AG04450 (cell line): ENCODE measurements around the gene HTR3A. TPM values are rescaled to one million over a fixed set of nuclear protein-coding genes. Genes with fewer than 3 reads are reported as not detected.

Experiments
- CTCF ChIA-PET: fragments of 300-600, 350-600 bp; formaldehyde crosslinking; extraction: SDS; loops from one replicate; lab custom pipeline; 2022; ENCODE audit warnings: antibody characterized with exemption, inconsistent platforms; lab: Charles Lee
- POLR2A ChIA-PET: fragments of 350-600 bp; formaldehyde crosslinking; extraction: SDS; loops from one replicate; lab custom pipeline; 2021; ENCODE audit warnings: antibody characterized with exemption, inconsistent platforms; lab: Yijun Ruan, JAX
- DNase-seq: peaks from one replicate; pipeline ENCODE4 v3.0.0-alpha.2; 2011; ENCODE audit warnings: low read depth, low spot score
- H3K27ac ChIP-seq: one replicate; pipeline ENCODE4 v1.5.1; 2012; ENCODE audit warnings: low read depth, low read length, control low read depth
- H3K27me3 ChIP-seq: one replicate; pipeline ENCODE4 v1.6.0; 2012; ENCODE audit warnings: low read length; ENCODE audit not compliant: control insufficient read depth, insufficient read depth
- H3K4me3 ChIP-seq: 2 replicates; pipeline ENCODE4 v1.5.1; 2011; ENCODE audit warnings: mild to moderate bottlenecking, low read depth, low read length, control low read depth
- H3K9me3 ChIP-seq: 2 replicates; pipeline ENCODE4 v1.5.1; 2012; ENCODE audit warnings: low read length; ENCODE audit not compliant: control insufficient read depth, insufficient read depth
- CTCF ChIP-seq: IDR thresholded peaks from 2 replicates; pipeline ENCODE4 v1.5.1; 2011; ENCODE audit warnings: low read depth, low read length, control low read depth, inconsistent platforms
- polyA plus RNA-seq: library from polyadenylated mRNA; depleted of rRNA; stranded (reverse); fragments of >200 nt; gene quantifications from 2 replicates; pipeline ENCODE4 v1.2.3, GENCODE V29; 2011

Gene HTR3A
- polyA plus RNA-seq, 1 experiment, result not detected

- POLR2A ChIA-PET, result no interaction called here
- H3K4me3 ChIP-seq, result no peak overlapping the region
- no peaks in the 10 kb centered on the region for H3K9me3 ChIP-seq
- no peak for TF ChIP-seq CTCF
- no peak for DNase-seq
- CTCF ChIA-PET, result no interaction called here
- no peak overlapping the region for H3K27ac ChIP-seq
- no peaks in the 10 kb centered on the region for H3K27me3 ChIP-seq
Measured at GRCh38 chr11:114019574-114019973, 44.7 kb downstream of the HTR3A start.

DNA sequence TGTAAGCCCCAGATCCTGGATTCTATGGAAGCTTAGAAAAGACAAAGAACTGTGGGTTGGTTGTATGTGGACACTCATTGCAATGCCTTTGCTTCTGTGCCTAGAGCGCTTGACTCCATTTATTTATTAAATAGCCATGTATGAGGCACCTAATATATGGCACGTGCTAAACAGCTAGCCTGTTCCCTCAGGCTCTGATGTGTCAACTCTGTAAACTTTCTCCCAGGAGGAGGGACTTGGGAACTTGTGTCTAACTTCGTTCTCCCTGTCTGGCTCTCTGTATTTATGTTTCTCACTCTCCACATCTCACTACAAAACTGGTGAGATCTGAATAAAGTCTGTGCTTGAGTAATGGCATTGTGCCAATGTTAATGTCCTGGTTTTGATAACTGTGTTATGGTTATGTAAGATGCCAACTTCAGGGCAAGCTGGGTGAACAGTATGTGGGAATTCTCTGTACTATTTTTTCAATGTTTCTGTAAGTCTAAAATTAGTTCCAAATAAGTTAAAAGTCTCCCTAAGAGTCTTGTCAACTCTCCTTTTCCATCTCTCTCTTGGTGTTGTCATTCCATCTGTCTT is 50.5 kb downstream of the HTR3A start:
- Histone ChIP-seq H3K27ac (no peak overlapping the region), H3K27me3 (no peaks in the 10 kb centered on the region), H3K4me3 (no peak overlapping the region), H3K9me3 (no peaks in the 10 kb centered on the region)
- no peak for DNase-seq
- ChIA-PET CTCF (interaction anchor here (6.3 kb wide), 1 partner anchor 236 kb away, joined by 40 read pairs; no protein-coding TSS in a partner anchor), POLR2A (no interaction called here)
- TF ChIP-seq CTCF, result no peak

- H3K27ac ChIP-seq, result no peak overlapping the region
- no peaks in the 10 kb centered on the region for H3K9me3 ChIP-seq
- ChIA-PET CTCF (interaction anchor here (6.3 kb wide), 1 partner anchor 235 kb away, joined by 40 read pairs; no protein-coding TSS in a partner anchor), POLR2A (no interaction called here)
- DNase-seq, result no peak
- H3K4me3 ChIP-seq, result no peak overlapping the region
- no peak for TF ChIP-seq CTCF
- H3K27me3 ChIP-seq, result no peaks in the 10 kb centered on the region
Measured at GRCh38 chr11:114026355-114026754, 51.4 kb downstream of the HTR3A start.

DNA sequence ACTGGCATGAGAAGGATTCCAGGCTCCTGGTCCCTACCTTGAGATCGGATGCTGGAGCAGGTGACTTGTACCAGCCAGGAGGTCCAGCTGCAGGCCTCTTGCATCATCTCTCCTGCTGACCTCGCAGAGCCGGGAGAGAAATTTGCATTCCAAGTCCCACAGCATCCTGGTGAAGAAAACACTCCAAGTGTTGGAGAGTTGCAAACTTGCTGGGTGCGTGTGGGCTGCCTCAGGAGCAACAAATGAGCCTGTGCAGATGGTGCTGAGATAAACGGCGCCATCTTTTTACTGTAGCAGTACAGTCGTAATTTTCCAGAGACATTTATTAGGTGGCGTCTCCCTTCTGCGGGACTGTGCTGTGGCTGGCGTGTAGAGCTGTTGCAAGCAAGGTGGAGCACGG is 52.5 kb downstream of the HTR3A start:
- Histone ChIP-seq H3K4me3 (no peak overlapping the region), H3K27ac (no peak overlapping the region), H3K9me3 (no peaks in the 10 kb centered on the region), H3K27me3 (no peaks in the 10 kb centered on the region)
- DNase-seq, result no peak
- POLR2A ChIA-PET, result no interaction called here
- no peak for TF ChIP-seq CTCF
- CTCF ChIA-PET, result interaction anchor here (0.6 to 6.3 kb wide), 2 partner anchors 229 to 234 kb away, joined by 4 to 40 read pairs; no protein-coding TSS in a partner anchor

GRCh38 chr11:114027926-114028325 is 53.0 kb downstream of the HTR3A start:
- ChIA-PET CTCF (interaction anchor here (0.5 to 6.3 kb wide), 3 partner anchors 46 to 234 kb away, joined by 3 to 40 read pairs (median 4); no protein-coding TSS in a partner anchor), POLR2A (no interaction called here)
- Histone ChIP-seq H3K27me3 (no peaks in the 10 kb centered on the region), H3K4me3 (no peak overlapping the region), H3K9me3 (no peaks in the 10 kb centered on the region), H3K27ac (no peak overlapping the region)
- TF ChIP-seq CTCF, result no peak
- no peak for DNase-seq
